ENCODE data around the gene DUSP28. TPM values are rescaled to one million over a fixed set of nuclear protein-coding genes. Genes with fewer than 3 reads are reported as not detected.

Gene DUSP28
- total RNA-seq, 1 experiment from 2014 or later: 2.3 TPM

DNA sequence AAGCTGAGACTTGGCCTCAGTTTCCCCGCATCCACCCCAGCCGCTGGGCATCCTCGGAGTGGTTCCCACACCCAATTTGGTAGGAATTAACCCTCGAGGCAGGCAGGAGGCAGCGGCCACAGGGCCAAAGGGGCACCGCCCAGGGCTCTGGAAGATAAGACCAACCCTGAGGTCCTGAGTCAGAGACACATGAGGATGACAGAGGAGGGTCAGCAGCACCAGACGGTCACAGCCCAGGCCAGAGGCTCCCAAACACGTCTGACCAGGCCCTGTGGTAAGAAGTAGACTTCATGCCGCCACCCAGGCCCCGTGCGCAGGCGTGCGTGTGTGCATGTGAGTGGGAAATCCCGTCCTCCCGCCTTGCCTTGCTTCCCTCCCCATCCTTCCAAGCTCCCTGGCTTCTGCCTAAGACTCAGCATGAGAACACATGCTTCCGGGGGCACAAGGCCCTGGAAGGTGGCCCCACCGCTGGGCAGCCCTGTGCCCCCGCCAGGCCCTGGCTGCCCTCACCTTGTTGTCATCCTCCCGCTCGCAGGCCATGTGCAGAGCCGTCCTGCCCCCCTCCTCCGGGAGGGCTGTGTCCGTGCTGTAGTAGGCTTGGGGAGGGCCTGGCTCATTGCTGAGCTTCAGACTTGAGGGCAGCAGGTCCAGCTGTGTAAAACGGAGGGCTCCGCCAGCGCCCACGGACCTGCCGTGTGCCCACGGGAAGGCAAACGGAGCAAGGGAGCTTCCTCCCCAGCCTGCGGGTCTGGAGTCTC, 48.6 kb upstream of the DUSP28 start:
- Mint-ChIP-seq H3K4me3 (no peak overlapping the region), H3K36me3 (no peaks in the 10 kb centered on the region), H3K27me3 (ENCODE audit: low read depth) (peaks cover 2% of the 10 kb centered on the region), H3K4me1 (no peaks in the 10 kb centered on the region), H3K27ac (no peak overlapping the region), H3K9me3 (no peaks in the 10 kb centered on the region)
- TF ChIP-seq, protein P1, sequence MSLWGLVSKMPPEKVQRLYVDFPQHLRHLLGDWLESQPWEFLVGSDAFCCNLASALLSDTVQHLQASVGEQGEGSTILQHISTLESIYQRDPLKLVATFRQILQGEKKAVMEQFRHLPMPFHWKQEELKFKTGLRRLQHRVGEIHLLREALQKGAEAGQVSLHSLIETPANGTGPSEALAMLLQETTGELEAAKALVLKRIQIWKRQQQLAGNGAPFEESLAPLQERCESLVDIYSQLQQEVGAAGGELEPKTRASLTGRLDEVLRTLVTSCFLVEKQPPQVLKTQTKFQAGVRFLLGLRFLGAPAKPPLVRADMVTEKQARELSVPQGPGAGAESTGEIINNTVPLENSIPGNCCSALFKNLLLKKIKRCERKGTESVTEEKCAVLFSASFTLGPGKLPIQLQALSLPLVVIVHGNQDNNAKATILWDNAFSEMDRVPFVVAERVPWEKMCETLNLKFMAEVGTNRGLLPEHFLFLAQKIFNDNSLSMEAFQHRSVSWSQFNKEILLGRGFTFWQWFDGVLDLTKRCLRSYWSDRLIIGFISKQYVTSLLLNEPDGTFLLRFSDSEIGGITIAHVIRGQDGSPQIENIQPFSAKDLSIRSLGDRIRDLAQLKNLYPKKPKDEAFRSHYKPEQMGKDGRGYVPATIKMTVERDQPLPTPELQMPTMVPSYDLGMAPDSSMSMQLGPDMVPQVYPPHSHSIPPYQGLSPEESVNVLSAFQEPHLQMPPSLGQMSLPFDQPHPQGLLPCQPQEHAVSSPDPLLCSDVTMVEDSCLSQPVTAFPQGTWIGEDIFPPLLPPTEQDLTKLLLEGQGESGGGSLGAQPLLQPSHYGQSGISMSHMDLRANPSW (CRISPR knock-in tag; conservative IDR thresholded peaks at IDR 0.05; ENCODE audit: low read depth): no peak
- TF ChIP-seq, protein P2, sequence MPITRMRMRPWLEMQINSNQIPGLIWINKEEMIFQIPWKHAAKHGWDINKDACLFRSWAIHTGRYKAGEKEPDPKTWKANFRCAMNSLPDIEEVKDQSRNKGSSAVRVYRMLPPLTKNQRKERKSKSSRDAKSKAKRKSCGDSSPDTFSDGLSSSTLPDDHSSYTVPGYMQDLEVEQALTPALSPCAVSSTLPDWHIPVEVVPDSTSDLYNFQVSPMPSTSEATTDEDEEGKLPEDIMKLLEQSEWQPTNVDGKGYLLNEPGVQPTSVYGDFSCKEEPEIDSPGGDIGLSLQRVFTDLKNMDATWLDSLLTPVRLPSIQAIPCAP (CRISPR knock-in tag; IDR thresholded peaks at IDR 0.05): no peak
- TF ChIP-seq, protein P3, sequence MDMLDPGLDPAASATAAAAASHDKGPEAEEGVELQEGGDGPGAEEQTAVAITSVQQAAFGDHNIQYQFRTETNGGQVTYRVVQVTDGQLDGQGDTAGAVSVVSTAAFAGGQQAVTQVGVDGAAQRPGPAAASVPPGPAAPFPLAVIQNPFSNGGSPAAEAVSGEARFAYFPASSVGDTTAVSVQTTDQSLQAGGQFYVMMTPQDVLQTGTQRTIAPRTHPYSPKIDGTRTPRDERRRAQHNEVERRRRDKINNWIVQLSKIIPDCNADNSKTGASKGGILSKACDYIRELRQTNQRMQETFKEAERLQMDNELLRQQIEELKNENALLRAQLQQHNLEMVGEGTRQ (CRISPR knock-in tag; IDR thresholded peaks at IDR 0.05): no peak
- TF ChIP-seq GRHL2 (CRISPR knock-in tag; IDR thresholded peaks at IDR 0.05; ENCODE audit: insufficient replicate concordance, severe bottlenecking) (no peak), MYBL2 (CRISPR knock-in tag; IDR thresholded peaks at IDR 0.05) (no peak)
- TF ChIP-seq, protein P4, sequence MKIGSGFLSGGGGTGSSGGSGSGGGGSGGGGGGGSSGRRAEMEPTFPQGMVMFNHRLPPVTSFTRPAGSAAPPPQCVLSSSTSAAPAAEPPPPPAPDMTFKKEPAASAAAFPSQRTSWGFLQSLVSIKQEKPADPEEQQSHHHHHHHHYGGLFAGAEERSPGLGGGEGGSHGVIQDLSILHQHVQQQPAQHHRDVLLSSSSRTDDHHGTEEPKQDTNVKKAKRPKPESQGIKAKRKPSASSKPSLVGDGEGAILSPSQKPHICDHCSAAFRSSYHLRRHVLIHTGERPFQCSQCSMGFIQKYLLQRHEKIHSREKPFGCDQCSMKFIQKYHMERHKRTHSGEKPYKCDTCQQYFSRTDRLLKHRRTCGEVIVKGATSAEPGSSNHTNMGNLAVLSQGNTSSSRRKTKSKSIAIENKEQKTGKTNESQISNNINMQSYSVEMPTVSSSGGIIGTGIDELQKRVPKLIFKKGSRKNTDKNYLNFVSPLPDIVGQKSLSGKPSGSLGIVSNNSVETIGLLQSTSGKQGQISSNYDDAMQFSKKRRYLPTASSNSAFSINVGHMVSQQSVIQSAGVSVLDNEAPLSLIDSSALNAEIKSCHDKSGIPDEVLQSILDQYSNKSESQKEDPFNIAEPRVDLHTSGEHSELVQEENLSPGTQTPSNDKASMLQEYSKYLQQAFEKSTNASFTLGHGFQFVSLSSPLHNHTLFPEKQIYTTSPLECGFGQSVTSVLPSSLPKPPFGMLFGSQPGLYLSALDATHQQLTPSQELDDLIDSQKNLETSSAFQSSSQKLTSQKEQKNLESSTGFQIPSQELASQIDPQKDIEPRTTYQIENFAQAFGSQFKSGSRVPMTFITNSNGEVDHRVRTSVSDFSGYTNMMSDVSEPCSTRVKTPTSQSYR (CRISPR knock-in tag; IDR thresholded peaks at IDR 0.05): no peak
- ChIA-PET POLR2A (no interaction called here), CTCF (interaction anchor here (1.4 to 2.7 kb wide), 2 partner anchors 45 to 53 kb away, joined by 4 to 24 read pairs; partner anchors contain the start of gene ANKMY1)
- ATAC-seq (no peak), DNase-seq (ENCODE audit: low spot score) (no peak)

DNA sequence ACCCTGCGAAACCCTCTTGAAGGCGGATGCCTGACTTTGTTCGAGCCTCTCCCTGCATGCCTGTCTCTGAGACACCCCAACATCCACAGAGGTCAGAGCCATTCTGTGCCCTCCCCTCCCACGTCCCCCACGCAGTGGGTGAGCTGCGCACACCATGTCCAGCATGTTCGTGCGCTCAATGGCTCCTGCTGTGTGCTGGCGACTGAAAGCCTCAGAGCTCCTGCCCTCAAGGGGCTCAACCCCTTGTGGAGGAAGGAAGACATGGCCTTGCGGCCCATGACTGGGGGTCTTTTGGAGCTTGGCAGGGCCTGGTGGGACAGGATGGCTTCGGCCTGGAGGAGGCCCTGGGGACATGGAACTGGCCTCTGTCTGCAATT, 48.1 kb upstream of the DUSP28 start:
- CTCF ChIA-PET: interaction anchor here (1.4 to 2.7 kb wide), 2 partner anchors 45 to 53 kb away, joined by 4 to 24 read pairs; partner anchors contain the start of gene ANKMY1
- TF ChIP-seq JAZF1 (CRISPR knock-in tag; IDR thresholded peaks at IDR 0.05) (no peak), CREB1 (CRISPR knock-in tag; IDR thresholded peaks at IDR 0.05) (no peak), ZNF317 (CRISPR knock-in tag; IDR thresholded peaks at IDR 0.05; ENCODE audit: borderline replicate concordance, low read depth) (no peak), GABPB1 (CRISPR knock-in tag; IDR thresholded peaks at IDR 0.05) (no peak), TP53 (CRISPR knock-in tag; IDR thresholded peaks at IDR 0.05) (no peak), ZNF138 (CRISPR knock-in tag; conservative IDR thresholded peaks at IDR 0.05) (no peak)
- TF ChIP-seq, protein P5, sequence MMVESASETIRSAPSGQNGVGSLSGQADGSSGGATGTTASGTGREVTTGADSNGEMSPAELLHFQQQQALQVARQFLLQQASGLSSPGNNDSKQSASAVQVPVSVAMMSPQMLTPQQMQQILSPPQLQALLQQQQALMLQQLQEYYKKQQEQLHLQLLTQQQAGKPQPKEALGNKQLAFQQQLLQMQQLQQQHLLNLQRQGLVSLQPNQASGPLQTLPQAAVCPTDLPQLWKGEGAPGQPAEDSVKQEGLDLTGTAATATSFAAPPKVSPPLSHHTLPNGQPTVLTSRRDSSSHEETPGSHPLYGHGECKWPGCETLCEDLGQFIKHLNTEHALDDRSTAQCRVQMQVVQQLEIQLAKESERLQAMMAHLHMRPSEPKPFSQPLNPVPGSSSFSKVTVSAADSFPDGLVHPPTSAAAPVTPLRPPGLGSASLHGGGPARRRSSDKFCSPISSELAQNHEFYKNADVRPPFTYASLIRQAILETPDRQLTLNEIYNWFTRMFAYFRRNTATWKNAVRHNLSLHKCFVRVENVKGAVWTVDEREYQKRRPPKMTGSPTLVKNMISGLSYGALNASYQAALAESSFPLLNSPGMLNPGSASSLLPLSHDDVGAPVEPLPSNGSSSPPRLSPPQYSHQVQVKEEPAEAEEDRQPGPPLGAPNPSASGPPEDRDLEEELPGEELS (CRISPR knock-in tag; IDR thresholded peaks at IDR 0.05): no peak
- TF ChIP-seq, protein P2 (CRISPR knock-in tag; IDR thresholded peaks at IDR 0.05): no peak
- TF ChIP-seq, protein P6, sequence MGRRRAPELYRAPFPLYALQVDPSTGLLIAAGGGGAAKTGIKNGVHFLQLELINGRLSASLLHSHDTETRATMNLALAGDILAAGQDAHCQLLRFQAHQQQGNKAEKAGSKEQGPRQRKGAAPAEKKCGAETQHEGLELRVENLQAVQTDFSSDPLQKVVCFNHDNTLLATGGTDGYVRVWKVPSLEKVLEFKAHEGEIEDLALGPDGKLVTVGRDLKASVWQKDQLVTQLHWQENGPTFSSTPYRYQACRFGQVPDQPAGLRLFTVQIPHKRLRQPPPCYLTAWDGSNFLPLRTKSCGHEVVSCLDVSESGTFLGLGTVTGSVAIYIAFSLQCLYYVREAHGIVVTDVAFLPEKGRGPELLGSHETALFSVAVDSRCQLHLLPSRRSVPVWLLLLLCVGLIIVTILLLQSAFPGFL (CRISPR knock-in tag; IDR thresholded peaks at IDR 0.05; ENCODE audit: borderline replicate concordance): no peak
- TF ChIP-seq, protein P7, sequence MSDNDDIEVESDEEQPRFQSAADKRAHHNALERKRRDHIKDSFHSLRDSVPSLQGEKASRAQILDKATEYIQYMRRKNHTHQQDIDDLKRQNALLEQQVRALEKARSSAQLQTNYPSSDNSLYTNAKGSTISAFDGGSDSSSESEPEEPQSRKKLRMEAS (CRISPR knock-in tag; IDR thresholded peaks at IDR 0.05): no peak
- TF ChIP-seq, protein P8, sequence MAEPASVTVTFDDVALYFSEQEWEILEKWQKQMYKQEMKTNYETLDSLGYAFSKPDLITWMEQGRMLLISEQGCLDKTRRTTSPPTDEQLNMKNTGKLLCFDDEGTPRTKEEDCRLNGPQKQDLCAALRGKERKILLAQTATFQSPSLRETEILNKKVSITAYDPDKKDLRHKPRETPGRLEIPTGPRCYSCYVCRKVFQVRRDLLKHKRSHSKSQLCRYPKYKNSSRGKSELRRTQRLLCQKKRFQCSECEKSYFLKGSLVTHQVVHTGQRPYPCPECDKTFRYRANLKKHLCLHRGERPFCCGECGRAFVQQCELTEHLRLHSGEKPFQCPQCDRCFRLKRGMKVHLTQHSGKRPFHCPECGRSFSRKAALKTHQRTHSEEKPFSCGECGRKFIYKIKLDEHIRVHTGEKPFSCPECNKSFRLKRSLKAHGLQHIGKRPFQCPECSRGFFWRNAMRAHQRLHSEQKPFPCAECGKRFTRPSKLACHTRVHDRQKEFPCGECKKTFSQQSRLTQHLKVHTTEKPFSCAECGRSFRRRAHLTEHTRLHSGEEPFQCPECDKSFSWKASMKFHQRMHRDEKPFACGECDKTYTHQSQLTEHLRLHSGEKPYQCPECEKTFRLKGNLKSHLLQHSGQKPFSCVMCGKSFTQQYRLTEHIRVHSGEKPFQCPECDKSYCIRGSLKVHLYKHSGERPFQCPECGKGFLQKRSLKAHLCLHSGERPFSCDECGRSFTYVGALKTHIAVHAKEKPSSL (CRISPR knock-in tag; conservative IDR thresholded peaks at IDR 0.05): no peak

More for the DNA sequence above, 48.1 kb upstream of the DUSP28 start:
- no peak for DNase-seq (ENCODE audit: low spot score)
- H3K4me1 Mint-ChIP-seq: no peaks in the 10 kb centered on the region
- H3K27me3 Mint-ChIP-seq (ENCODE audit: low read depth): peaks cover 4% of the 10 kb centered on the region
- H3K36me3 Mint-ChIP-seq: no peaks in the 10 kb centered on the region
- no peak overlapping the region for H3K4me3 Mint-ChIP-seq
- no peak overlapping the region for H3K27ac Mint-ChIP-seq
- no peaks in the 10 kb centered on the region for H3K9me3 Mint-ChIP-seq
- ATAC-seq: no peak
- POLR2A ChIA-PET: no interaction called here

Data from WTC11 (cell line).